HUDEP-2 (cell line): ENCODE data around the gene KLHDC9.
"Not testable (repeated sequence)": the region's sequence is repeated elsewhere in the genome, so short reads cannot be mapped to it uniquely, and the experiment has no call there.

Source experiments
- DNase-seq, 76 experiments: peaks; one replicate each; lab custom pipeline; 2025; ENCODE audit not compliant: unreplicated experiment in 76 of 76; lab: John Stamatoyannopoulos, UW

Gene KLHDC9

DNA sequence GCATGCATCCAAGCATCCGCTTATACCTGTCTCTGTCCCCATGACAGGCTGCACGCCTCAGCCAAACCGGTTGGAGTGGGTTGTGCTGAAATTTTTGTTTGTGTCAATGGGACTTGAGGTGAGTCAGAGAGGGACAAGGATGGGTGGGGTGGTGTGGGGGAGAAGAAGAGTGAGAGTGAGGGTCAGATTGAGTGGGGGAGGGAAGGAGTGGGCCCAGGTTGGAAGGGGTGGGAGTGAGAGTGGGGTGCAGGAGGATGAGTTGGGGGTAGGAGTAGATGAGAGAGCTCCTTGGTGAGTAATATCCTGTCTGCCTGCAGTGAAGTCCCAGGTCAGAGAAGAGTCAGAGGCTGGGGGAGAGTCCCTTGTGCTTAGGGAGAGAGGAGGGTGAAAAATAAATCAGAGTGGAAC is 5.5 kb upstream of the KLHDC9 start:
- no peak for DNase-seq

DNA sequence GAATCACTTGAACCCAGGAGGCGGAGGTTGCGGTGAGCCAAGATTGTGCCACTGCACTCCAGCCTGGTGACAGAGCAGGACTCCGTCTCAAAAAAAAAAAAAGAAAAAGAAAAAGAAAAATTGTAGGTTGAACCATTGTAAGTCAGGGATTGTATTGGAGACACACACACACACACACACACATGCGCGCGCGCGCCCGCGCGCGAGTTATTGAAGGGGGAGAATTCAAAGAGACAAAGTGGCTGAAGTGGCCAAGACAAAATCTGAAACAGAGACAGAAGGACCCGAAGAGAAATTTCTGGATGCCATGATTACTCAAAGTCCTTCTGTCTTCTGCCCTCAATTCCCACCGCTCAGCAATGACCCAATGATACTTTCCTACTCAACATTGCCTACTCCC is 3.7 kb upstream of the KLHDC9 start:
- no peak for DNase-seq

- DNase-seq: no peak
These were observed 2.9 kb upstream of the KLHDC9 start for GRCh38 chr1:161095230-161095629.

- DNase-seq: no peak
These were observed 2.1 kb upstream of the KLHDC9 start for GRCh38 chr1:161096015-161096414.

- DNase-seq: no peak
These were observed 1.6 kb upstream of the KLHDC9 start for GRCh38 chr1:161096530-161096929.

DNA sequence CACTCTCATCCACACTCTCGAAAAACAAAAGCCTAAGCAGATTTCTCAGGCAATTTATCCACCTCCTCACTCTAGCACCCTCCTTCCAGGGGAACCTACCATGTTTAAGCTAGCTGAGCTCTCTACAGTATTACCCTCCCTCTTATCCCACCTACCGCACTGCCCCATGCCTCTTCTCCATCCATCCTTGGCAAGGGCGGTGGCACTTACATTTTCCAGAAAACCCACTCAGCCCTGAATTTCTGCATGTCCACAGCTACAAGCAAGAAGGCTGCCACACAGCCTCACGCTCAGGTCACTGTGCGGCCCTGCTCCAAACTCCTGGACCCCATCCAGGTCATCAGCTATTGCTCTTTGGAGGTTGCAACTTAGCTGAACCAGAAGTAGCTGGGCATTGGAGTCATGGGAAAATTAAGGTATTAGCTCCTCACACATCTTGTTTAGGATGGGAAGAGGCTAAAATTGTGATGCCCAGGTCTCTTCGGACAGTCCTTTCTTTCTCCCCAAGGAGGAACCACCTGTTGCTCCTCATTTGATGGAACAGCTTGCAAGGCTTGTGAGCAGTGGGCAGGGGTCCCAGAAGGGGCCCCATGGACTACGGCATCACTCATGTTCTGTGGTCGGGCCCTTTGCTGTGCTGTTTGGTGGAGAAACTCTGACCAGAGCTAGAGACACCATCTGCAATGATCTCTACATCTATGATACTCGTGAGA is 1.1 kb downstream of the KLHDC9 start:
- no peak for DNase-seq

DNA sequence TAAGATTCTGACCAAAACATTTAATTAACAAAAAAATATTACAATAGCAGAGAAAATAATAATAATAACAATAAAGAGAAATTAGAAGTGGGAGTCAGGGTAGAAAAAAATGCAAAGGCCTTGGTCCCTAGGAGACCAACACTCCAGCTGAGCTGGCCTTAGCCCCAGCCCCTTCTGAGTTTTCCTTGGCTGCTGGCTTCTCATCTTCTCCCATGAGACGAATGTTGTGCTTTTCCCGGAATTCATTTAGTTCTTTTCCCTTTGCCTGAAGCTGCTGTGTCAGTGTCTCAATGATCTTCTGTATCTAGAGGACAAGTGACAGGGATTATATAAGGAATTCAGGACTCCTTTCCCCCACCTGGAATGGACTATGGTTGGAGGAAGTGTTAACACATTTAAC is 2.4 kb downstream of the KLHDC9 start:
- no peak for DNase-seq

DNA sequence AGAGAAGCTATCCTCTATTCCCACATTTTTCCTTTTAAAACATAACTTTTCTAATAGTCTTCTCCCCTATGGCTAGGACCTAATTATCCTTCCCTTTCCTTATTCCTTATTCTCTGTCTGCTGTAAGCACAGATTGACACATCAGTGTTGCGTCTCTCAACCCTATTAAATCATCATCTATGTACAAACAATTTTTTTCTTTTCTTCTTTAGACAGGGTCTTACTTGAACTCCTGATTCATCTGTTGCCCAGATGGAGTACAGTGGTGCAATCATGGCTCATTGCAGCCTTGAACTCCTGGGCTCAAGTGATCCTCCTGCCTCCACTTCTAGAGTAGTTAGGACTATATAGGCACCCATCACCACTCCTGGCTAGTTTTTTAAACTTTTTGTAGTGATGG is 8.3 kb downstream of the KLHDC9 start:
- DNase-seq: no peak

GRCh38 chr1:161111117-161111516 is 13.0 kb downstream of the KLHDC9 start:
- no peak for DNase-seq

DNA sequence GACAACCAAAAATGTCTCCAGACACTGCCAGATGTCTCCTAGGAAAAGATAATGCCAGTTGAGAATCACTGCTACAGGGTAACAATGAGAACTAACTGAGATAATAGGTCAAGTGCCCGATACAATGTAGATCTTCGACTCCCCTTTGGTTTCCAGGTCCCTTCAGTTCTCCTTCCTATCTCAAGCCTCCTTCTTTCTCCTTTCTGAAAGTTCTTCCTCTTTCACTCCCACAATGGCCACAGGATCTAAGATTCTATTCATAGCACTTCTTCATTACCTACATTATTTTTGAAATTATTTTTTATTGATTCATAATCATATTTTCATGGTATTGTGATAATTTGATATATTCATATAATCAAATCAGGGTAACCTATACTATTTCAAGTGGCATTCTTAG is 13.4 kb downstream of the KLHDC9 start:
- DNase-seq: no peak

- no peak for DNase-seq
These were observed 15.8 kb downstream of the KLHDC9 start for GRCh38 chr1:161113915-161114314.

- DNase-seq: no peak
These were observed 16.4 kb downstream of the KLHDC9 start for GRCh38 chr1:161114556-161114955.

DNA sequence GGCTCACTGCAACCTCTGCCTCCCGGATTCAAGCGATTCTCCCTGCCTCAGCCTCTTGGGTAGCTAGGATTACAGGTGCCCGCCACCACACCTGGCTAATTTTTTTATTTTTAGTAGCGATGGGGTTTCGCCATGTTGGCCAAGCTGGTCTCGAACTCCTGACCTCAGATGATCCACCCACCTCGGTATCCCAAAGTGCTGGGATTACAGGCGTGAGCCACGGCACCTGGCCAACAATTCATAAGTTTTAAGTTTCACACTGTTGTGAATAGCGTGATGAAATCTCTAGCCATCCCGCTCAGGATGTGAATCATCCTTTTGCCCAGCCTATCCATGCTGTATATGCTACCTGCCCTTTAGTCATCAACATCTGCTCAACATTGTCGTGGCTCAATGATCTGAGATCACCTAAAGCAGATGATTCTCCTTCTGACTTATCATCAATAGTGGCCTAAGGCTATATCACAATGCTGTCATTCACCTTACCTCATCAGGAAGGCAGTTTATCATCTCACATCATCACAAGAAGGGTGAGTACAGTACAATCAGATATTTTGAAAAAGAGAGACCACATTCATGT is 17.1 kb downstream of the KLHDC9 start:
- no peak for DNase-seq

- DNase-seq: not testable (repeated sequence)
These were observed 17.8 kb downstream of the KLHDC9 start for GRCh38 chr1:161115961-161116360.

DNA sequence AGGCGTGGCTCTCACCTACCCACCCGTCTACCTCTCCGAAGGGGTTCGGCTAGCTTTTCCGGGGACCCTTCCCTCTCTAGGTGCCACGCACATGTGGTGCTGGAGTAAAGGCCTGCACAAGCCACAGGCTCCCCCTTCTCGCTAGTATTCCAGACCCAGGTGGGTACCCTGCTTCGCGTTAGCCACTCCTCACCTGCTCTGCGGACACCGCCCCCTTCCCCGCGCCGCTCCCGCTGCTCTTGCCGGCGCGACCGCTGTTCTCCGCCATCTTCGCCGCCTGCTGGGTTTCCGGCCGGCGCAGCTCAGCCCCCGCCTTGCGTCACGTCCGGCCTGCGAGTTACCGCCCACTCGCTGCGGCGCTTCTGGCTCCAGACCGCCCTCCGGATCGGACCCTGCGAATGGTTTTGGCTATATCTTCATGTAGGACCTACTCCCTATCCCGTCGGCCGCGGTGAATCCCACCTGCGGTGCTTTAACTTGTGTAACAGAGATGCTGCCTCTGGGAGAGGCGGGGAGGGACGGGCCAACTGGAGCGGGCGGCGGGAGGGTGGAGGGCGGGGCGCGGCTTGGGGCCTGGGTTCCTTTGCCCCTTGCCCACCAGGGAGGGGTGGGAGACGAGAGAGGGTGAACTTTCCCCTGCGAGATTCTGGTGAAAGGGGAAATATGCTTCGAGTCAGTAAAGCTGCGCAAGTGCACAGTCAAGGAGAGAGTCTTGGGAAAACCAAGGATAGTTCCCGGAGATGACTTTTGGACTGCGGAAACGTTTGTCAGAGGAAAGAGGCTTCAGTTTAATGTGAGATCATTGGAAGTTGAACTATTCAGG is 19.8 kb downstream of the KLHDC9 start, which contains the start of the genes NIT1 and PFDN2:
TSS of gene NIT1 (plus strand) at position 347 of the 823 bp plus-strand sequence. CDS start at position 419, 72 bp downstream.
TSS of gene PFDN2 (minus strand) at position 279 of the 823 bp plus-strand sequence. CDS start at position 268, 11 bp downstream.
- peak in 71 of 76 experiments; percentile 12 to 85 (median 61) for DNase-seq

DNA sequence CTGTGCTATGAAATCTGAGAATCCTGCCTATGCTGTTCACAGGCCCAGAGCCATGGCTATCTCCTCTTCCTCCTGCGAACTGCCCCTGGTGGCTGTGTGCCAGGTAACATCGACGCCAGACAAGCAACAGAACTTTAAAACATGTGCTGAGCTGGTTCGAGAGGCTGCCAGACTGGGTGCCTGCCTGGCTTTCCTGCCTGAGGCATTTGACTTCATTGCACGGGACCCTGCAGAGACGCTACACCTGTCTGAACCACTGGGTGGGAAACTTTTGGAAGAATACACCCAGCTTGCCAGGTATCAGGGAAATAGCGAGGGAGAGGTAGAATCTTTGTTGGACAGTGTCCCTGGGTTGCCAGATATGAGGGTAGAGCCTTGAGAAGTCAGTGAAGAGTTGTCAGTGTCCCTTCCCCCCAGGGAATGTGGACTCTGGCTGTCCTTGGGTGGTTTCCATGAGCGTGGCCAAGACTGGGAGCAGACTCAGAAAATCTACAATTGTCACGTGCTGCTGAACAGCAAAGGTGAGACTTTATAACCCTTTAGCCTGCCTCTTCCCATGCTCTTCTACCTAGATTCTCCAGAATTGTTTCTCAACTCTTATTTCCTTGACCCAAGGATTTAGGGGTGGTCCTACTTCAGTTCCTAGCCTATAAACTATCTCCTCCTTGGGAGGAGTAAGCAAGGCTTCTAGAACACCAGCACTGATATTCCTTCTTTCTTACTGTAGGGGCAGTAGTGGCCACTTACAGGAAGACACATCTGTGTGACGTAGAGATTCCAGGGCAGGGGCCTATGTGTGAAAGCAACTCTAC is 21.1 kb downstream of the KLHDC9 start:
- peak in 73 of 76 experiments; percentile 18 to 74 (median 56) for DNase-seq

DNA sequence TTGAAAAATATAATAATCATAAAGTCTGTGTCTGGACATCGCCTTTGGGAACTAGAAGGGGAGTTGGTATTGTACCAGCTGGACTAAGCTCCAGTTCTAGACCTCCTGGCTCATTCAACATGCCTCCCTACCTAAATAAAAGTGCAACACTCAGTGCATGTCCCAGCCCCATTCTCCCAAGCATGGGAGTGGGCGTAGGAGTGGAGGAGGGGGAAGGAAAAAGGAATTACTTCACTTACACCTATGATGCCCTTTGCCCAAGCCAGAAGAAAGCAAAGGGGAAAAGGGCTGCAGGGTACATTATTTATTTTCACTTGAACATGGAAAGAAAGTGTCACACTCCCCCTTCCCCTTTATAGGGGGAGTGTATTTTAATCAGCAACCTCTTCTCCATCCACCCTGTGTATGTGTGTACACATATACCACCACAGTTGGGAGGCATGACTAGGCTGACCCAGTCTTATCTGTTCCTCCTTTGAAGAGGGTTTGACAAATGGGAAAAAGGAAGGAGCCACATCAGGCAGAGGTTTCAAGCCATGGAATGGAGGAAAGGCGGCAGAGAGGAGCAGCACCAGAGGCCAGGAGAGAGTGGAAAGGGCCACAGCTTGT is 23.0 kb downstream of the KLHDC9 start:
- DNase-seq: no peak

GRCh38 chr1:161121834-161122233 is 23.7 kb downstream of the KLHDC9 start:
- no peak for DNase-seq

GRCh38 chr1:161122967-161123366 is 24.8 kb downstream of the KLHDC9 start:
- no peak for DNase-seq

DNA sequence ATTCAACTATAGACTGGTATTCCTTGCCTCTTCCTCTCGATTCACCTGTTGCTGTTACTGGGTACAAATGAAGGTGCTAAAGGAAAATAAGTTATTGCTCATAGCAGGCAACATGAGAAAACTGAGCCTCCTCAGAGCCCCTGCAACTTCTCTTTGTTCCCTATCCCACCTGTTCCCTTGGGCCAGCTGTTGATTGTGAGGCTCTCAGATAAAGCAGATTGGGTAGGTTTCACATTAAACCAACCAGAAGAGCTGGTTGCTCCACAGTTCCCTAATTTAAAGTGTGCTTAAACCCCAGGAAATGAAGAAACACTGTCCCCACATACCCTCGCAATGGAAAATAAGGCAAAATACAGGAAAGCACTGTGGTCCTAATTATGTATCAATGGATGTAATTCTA is 29.5 kb downstream of the KLHDC9 start:
- no peak for DNase-seq
